GM21619 (cell line): ENCODE data around the gene VPS33B.
"Not testable (repeated sequence)": the region's sequence is repeated elsewhere in the genome, so short reads cannot be mapped to it uniquely, and the experiment has no call there.

Experiments
- ATAC-seq: cut with Tn5 transposase; IDR thresholded peaks from one replicate; pipeline ENCODE4 v1.9.1; 2021; ENCODE audit not compliant: unreplicated experiment

Gene VPS33B

GRCh38 chr15:91032919-91033803 lies 10.8 kb upstream of the VPS33B start:
- peak; percentile 62 for ATAC-seq

GRCh38 chr15:91031796-91032195 lies 9.4 kb upstream of the VPS33B start:
- no peak for ATAC-seq

GRCh38 chr15:91027677-91028076 lies 5.3 kb upstream of the VPS33B start:
- ATAC-seq = no peak

GRCh38 chr15:91023720-91024119 lies 1.3 kb upstream of the VPS33B start:
- no peak for ATAC-seq

GRCh38 chr15:91022832-91023129 lies 387 bp upstream of the VPS33B start:
- ATAC-seq = peak; percentile 19

GRCh38 chr15:91021516-91022074 lies 799 bp downstream of the VPS33B start:
- no peak for ATAC-seq

- ATAC-seq = no peak
Observed at GRCh38 chr15:91018158-91018557, 4.2 kb downstream of the VPS33B start.

- ATAC-seq = no peak
Observed at GRCh38 chr15:91017716-91018115, 4.7 kb downstream of the VPS33B start.

GRCh38 chr15:91013701-91014100 lies 8.7 kb downstream of the VPS33B start:
- ATAC-seq = not testable (repeated sequence)

- ATAC-seq = no peak
Observed at GRCh38 chr15:91007266-91007665, 15.1 kb downstream of the VPS33B start.

- no peak for ATAC-seq
Observed at GRCh38 chr15:91001209-91001608, 21.2 kb downstream of the VPS33B start.

- no peak for ATAC-seq
Observed at GRCh38 chr15:90998737-90999136, 23.7 kb downstream of the VPS33B start.

GRCh38 chr15:90994417-90995311 lies 27.7 kb downstream of the VPS33B start, which contains the start of gene PRC1:
TSS of gene PRC1 (minus strand) at chr15:90994535. CDS start at chr15:90994417, 118 bp downstream.
- peak; percentile 96 for ATAC-seq

- peak; percentile 18 for ATAC-seq
Observed at GRCh38 chr15:90994059-90994416, 28.4 kb downstream of the VPS33B start.

- ATAC-seq = no peak
Observed at GRCh38 chr15:90991587-90992285, 30.7 kb downstream of the VPS33B start.

GRCh38 chr15:90990446-90990845 lies 31.9 kb downstream of the VPS33B start:
- no peak for ATAC-seq

- ATAC-seq = no peak
Observed at GRCh38 chr15:90989040-90989768, 33.2 kb downstream of the VPS33B start.

GRCh38 chr15:90988296-90988695 lies 34.1 kb downstream of the VPS33B start:
- no peak for ATAC-seq

- ATAC-seq = no peak
Observed at GRCh38 chr15:90987561-90988141, 34.7 kb downstream of the VPS33B start.
